A549 (cell line): ENCODE measurements around the gene MAGI1. TPM values are rescaled to one million over a fixed set of nuclear protein-coding genes. Genes with fewer than 3 reads are reported as not detected.

Source experiments
- ATAC-seq, 2 experiments: fragments of 200-7000 bp in 1 of 2; fragments of >200 bp in 1 of 2; cut with Nextera tagmentation in 1 of 2; cut with Tn5 transposase in 1 of 2; 3 replicates each; pipeline versions ENCODE4 v1.8.0 to v1.9.1; 2018 to 2020; ENCODE audit warnings: mild to moderate bottlenecking in 1 of 2, moderate library complexity in 1 of 2
- CTCF ChIA-PET: fragments of 300-600 bp; sonication (Branson Sonifier 250); formaldehyde crosslinking; extraction: SDS; loops from one replicate; lab custom pipeline; 2021; ENCODE audit warnings: antibody characterized with exemption, inconsistent platforms; lab: Yijun Ruan, JAX
- POLR2A ChIA-PET: fragments of 350-600 bp; formaldehyde crosslinking; extraction: SDS; loops from one replicate; lab custom pipeline; 2021; ENCODE audit warnings: antibody characterized with exemption, inconsistent platforms; lab: Yijun Ruan, JAX
- DNase-seq, 2 experiments: peaks; one replicate each; pipeline versions ENCODE4 v3.0.0 to v3.0.0-alpha.2; 2011 to 2016; ENCODE audit warnings: low read depth in 1 of 2, low spot score in 1 of 2
- FAIRE-seq: peaks from 2 replicates; lab custom pipeline; 2011; peaks lifted over from hg19 to GRCh38; lab: Jason Lieb, UNC
- H3K27ac ChIP-seq, 2 experiments: fragments of >200 bp; sonication (Bioruptor Twin); formaldehyde crosslinking; 3 replicates each; pipeline ENCODE4 v1.5.1; 2016 to 2017
- H3K4me1 ChIP-seq: fragments of >200 bp; sonication (Bioruptor Twin); formaldehyde crosslinking; 3 replicates; pipeline ENCODE4 v1.6.1; 2016
- H3K4me2 ChIP-seq: fragments of >200 bp; sonication (Bioruptor Twin); formaldehyde crosslinking; 3 replicates; pipeline ENCODE4 v1.6.1; 2016
- H3K4me3 ChIP-seq: fragments of >200 bp; sonication (Bioruptor Twin); formaldehyde crosslinking; 3 replicates; pipeline ENCODE4 v1.5.1; 2016
- H3K9me3 ChIP-seq: fragments of >200 bp; sonication (Bioruptor Twin); formaldehyde crosslinking; 3 replicates; pipeline ENCODE4 v1.6.1; 2016
- CBX2 ChIP-seq: fragments of 200-600 bp; sonication (generic); IDR thresholded peaks from 2 replicates; pipeline ENCODE4 v1.6.1; 2016; ENCODE audit warnings: low read depth, mild to moderate bottlenecking, borderline replicate concordance
- CEBPB ChIP-seq, 2 experiments: fragments of >200 bp in 1 of 2; sonication (Bioruptor Twin) in 1 of 2; formaldehyde crosslinking in 1 of 2; IDR thresholded peaks; 2 replicates each; pipeline ENCODE4 v1.6.1; 2012 to 2016
- EHMT2 ChIP-seq: fragments of 200-600 bp; sonication (generic); IDR thresholded peaks from 2 replicates; pipeline ENCODE4 v1.6.1; 2016; ENCODE audit warnings: antibody characterized with exemption, low read depth, mild to moderate bottlenecking, moderate library complexity
- ESRRA ChIP-seq: fragments of 150-350 bp; IDR thresholded peaks from 2 replicates; pipeline ENCODE4 v1.6.1; 2014; ENCODE audit warnings: mild to moderate bottlenecking, low read length, borderline replicate concordance
- FOSB ChIP-seq: fragments of 250-450 bp; sonication (Bioruptor Pico); IDR thresholded peaks from 2 replicates; pipeline ENCODE4 v1.5.0; 2020; ENCODE audit warnings: mild to moderate bottlenecking, moderate library complexity
- FOSL2 ChIP-seq, 2 experiments: fragments of 450-650 bp in 1 of 2; fragments of >200 bp in 1 of 2; sonication (Bioruptor Twin) in 1 of 2; formaldehyde crosslinking; IDR thresholded peaks; 2 replicates each; pipeline versions ENCODE4 v1.5.0 to v1.6.1; 2016 to 2020; ENCODE audit warnings: mild to moderate bottlenecking in 1 of 2, moderate library complexity in 1 of 2
- FOXS1 ChIP-seq: fragments of 250-450 bp; sonication (Bioruptor Pico); IDR thresholded peaks from 2 replicates; pipeline ENCODE4 v1.5.0; 2020; ENCODE audit warnings: mild to moderate bottlenecking, moderate library complexity
- HOXB5 ChIP-seq: fragments of 250-450 bp; sonication (Bioruptor Pico); IDR thresholded peaks from 2 replicates; pipeline ENCODE4 v1.5.0; 2020; ENCODE audit warnings: mild to moderate bottlenecking, moderate library complexity
- JUN ChIP-seq, 2 experiments: fragments of >200 bp; sonication (Bioruptor Twin); formaldehyde crosslinking; IDR thresholded peaks; 2 replicates in 1 of 2; 3 replicates in 1 of 2; pipeline ENCODE4 v1.6.1; 2016 to 2017
- JUNB ChIP-seq: fragments of >200 bp; sonication (Bioruptor Twin); formaldehyde crosslinking; IDR thresholded peaks from 2 replicates; pipeline ENCODE4 v1.6.1; 2016
- KDM1A ChIP-seq: fragments of 200-600 bp; sonication (generic); IDR thresholded peaks from 2 replicates; pipeline ENCODE4 v1.6.1; 2016; ENCODE audit warnings: low read depth, mild to moderate bottlenecking
- MAZ ChIP-seq: fragments of 150-350 bp; IDR thresholded peaks from 2 replicates; pipeline ENCODE4 v1.6.1; 2014; ENCODE audit warnings: antibody characterized with exemption, low read depth, low read length, borderline replicate concordance
- NR3C1 ChIP-seq: fragments of >200 bp; sonication (Bioruptor Twin); formaldehyde crosslinking; IDR thresholded peaks from 3 replicates; pipeline ENCODE4 v1.6.1; 2017
- PHF8 ChIP-seq: fragments of 200-600 bp; sonication (generic); IDR thresholded peaks from 2 replicates; pipeline ENCODE4 v1.6.1; 2016; ENCODE audit warnings: low read depth, mild to moderate bottlenecking, antibody characterized with exemption, moderate library complexity, borderline replicate concordance
- RAD21 ChIP-seq, 2 experiments: fragments of >200 bp in 1 of 2; sonication (Bioruptor Twin) in 1 of 2; formaldehyde crosslinking in 1 of 2; IDR thresholded peaks in 1 of 2; conservative IDR thresholded peaks in 1 of 2; 2 replicates in 1 of 2; 3 replicates in 1 of 2; pipeline ENCODE4 v1.6.1; 2012 to 2018; ENCODE audit warnings: inconsistent platforms in 1 of 2
- RFX5 ChIP-seq: fragments of 450-650 bp; IDR thresholded peaks from 2 replicates; pipeline ENCODE4 v1.7.1; 2014; ENCODE audit warnings: antibody characterized with exemption, mild to moderate bottlenecking, moderate library complexity
- SREBF2 ChIP-seq: fragments of 450-650 bp; IDR thresholded peaks from 2 replicates; pipeline ENCODE4 v1.6.1; 2014; ENCODE audit warnings: mild to moderate bottlenecking, moderate library complexity
- TFCP2L1 ChIP-seq: fragments of 250-450 bp; sonication (Bioruptor Pico); IDR thresholded peaks from 2 replicates; pipeline ENCODE4 v1.5.0; 2021; ENCODE audit warnings: mild to moderate bottlenecking
- TP53 ChIP-seq: fragments of 250-450 bp; sonication (Bioruptor Pico); IDR thresholded peaks from 2 replicates; pipeline ENCODE4 v1.5.0; 2021; ENCODE audit warnings: mild to moderate bottlenecking, moderate library complexity
- ZFP36 ChIP-seq: fragments of 450-650 bp; IDR thresholded peaks from 2 replicates; pipeline ENCODE4 v1.6.1; 2014; ENCODE audit warnings: borderline replicate concordance; ENCODE audit not compliant: partially characterized antibody
- ZSCAN20 ChIP-seq: fragments of 250-450 bp; sonication (Bioruptor Pico); IDR thresholded peaks from 2 replicates; pipeline ENCODE4 v1.8.0; 2022; ENCODE audit warnings: mild to moderate bottlenecking, moderate library complexity
- WGBS: methylation state at CpG from one replicate; pipeline ENCODE4 v1.1.6; 2017; ENCODE audit errors: missing lambda C conversion rate; 5-methylcytosine and 5-hydroxymethylcytosine counted together
- polyA plus RNA-seq, 4 experiments: library from polyadenylated mRNA; depleted of rRNA in 3 of 4; stranded (reverse); fragments of >200 nt; fragmentation: RNase III in 1 of 4; extraction: RNeasy Plus Mini Kit Qiagen cat#74134 plus additional on column Dnase treatment in 1 of 4; gene quantifications; 2 replicates in 3 of 4; 3 replicates in 1 of 4; pipeline ENCODE4 v1.2.3, GENCODE V29; 2011 to 2017
- TF ChIP-seq, protein P1 (sequence below): fragments of >200 bp; sonication (Bioruptor Twin); formaldehyde crosslinking; IDR thresholded peaks from 2 replicates; pipeline ENCODE4 v1.6.1; 2016
- TF ChIP-seq, protein P2 (sequence below): fragments of >200 bp; sonication (Bioruptor Twin); formaldehyde crosslinking; IDR thresholded peaks from 3 replicates; pipeline ENCODE4 v1.6.1; 2016
- TF ChIP-seq, protein P3 (sequence below): IDR thresholded peaks from 2 replicates; pipeline ENCODE4 v1.6.1; 2012
- TF ChIP-seq, protein P4 (sequence below): fragments of 250-450 bp; sonication (Bioruptor Pico); IDR thresholded peaks from 2 replicates; pipeline ENCODE4 v1.5.0; 2020; ENCODE audit warnings: low read depth, mild to moderate bottlenecking, moderate library complexity
- TF ChIP-seq, protein P5 (sequence below): IDR thresholded peaks from 2 replicates; pipeline ENCODE4 v1.6.1; 2012; ENCODE audit warnings: low read depth, borderline replicate concordance
- TF ChIP-seq, protein P6 (sequence below): fragments of 250-450 bp; sonication (Bioruptor Pico); IDR thresholded peaks from 2 replicates; pipeline ENCODE4 v1.5.0; 2021; ENCODE audit warnings: mild to moderate bottlenecking, moderate library complexity, borderline replicate concordance
- TF ChIP-seq, protein P7 (sequence below): fragments of 150-350 bp; IDR thresholded peaks from 2 replicates; pipeline ENCODE4 v1.6.1; 2014; ENCODE audit warnings: low read depth, mild to moderate bottlenecking, low read length

Gene MAGI1
- polyA plus RNA-seq, 2 of the 4 experiments (the other 2 are of a cell fraction): 4.7 to 6.6 TPM

DNA sequence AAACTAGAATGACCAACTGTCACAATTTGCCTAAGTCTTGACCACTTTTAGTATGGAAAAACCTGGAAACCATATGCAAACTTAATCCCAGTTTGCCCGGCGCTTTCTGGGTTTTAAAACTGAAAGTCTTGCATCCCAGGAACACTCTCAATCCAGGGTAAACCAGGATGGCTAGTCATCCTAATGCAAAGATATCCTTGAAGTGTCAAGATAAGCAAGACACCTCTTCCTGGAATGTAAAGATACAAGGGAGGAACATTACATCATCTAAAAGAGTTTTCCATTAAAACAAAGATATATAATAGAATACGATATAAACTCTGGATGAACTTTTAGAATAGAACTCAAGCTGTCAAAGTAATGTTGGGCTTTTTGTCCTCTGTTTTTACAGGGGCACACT is 188.5 kb downstream of the MAGI1 start:
- POLR2A ChIA-PET: no interaction called here
- 87% methylated on average over 3 of the region's 3 CpGs for WGBS
- CTCF ChIA-PET: no interaction called here
- no peaks in the 10 kb centered on the region for H3K9me3 ChIP-seq
- H3K4me1 ChIP-seq: peaks cover 6% of the 10 kb centered on the region; the same call in 1 of the 3 replicates
- no peak for FAIRE-seq
- H3K27ac ChIP-seq: no peak overlapping the region
- DNase-seq: no peak
- H3K4me2 ChIP-seq: no peak overlapping the region
- no peak overlapping the region for H3K4me3 ChIP-seq
- TF ChIP-seq ESRRA: no peak
- TF ChIP-seq CBX2: no peak
- TF ChIP-seq, protein P1, sequence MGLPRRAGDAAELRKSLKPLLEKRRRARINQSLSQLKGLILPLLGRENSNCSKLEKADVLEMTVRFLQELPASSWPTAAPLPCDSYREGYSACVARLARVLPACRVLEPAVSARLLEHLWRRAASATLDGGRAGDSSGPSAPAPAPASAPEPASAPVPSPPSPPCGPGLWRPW: no peak
- no peak for TF ChIP-seq KDM1A
- TF ChIP-seq FOSL2 (IDR thresholded peaks at IDR 0.05): no peak
- TF ChIP-seq FOSL2 (CRISPR knock-in tag; IDR thresholded peaks at IDR 0.05): no peak
- TF ChIP-seq, protein P2, sequence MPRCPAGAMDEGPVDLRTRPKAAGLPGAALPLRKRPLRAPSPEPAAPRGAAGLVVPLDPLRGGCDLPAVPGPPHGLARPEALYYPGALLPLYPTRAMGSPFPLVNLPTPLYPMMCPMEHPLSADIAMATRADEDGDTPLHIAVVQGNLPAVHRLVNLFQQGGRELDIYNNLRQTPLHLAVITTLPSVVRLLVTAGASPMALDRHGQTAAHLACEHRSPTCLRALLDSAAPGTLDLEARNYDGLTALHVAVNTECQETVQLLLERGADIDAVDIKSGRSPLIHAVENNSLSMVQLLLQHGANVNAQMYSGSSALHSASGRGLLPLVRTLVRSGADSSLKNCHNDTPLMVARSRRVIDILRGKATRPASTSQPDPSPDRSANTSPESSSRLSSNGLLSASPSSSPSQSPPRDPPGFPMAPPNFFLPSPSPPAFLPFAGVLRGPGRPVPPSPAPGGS: no peak
- TF ChIP-seq, protein P3, sequence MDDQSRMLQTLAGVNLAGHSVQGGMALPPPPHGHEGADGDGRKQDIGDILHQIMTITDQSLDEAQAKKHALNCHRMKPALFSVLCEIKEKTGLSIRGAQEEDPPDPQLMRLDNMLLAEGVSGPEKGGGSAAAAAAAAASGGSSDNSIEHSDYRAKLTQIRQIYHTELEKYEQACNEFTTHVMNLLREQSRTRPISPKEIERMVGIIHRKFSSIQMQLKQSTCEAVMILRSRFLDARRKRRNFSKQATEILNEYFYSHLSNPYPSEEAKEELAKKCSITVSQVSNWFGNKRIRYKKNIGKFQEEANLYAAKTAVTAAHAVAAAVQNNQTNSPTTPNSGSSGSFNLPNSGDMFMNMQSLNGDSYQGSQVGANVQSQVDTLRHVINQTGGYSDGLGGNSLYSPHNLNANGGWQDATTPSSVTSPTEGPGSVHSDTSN: no peak
- TF ChIP-seq ZSCAN20 (CRISPR knock-in tag): no peak
- no peak for TF ChIP-seq EHMT2
- TF ChIP-seq, protein P4, sequence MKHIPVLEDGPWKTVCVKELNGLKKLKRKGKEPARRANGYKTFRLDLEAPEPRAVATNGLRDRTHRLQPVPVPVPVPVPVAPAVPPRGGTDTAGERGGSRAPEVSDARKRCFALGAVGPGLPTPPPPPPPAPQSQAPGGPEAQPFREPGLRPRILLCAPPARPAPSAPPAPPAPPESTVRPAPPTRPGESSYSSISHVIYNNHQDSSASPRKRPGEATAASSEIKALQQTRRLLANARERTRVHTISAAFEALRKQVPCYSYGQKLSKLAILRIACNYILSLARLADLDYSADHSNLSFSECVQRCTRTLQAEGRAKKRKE (CRISPR knock-in tag): no peak
- TF ChIP-seq SREBF2: no peak
- TF ChIP-seq, all 56 proteins: peak for 0
- no peak for ATAC-seq

DNA sequence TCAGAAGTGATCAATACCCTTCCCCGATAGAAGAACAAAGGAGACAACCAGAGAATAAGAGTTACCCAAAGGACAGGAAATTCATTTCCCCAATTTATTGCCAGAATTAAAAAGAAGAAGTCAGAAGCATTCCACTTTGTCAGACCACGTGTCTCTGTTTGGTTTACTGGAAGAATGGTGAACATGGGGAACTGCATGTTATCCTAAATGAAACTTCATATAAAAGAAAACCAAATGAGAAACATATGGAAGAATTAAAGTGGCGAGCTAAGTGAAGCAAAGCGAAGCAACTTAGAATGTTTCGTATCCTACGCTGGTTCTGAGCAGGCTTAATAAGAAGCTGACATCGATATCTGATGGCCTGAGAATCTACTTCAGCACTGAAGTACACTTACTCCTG is 190.7 kb downstream of the MAGI1 start:
- CTCF ChIA-PET: no interaction called here
- FAIRE-seq: no peak
- POLR2A ChIA-PET: no interaction called here

More for the DNA sequence above, 190.7 kb downstream of the MAGI1 start:
- WGBS: 84% methylated on average over 7 of the region's 7 CpGs
- Histone ChIP-seq H3K4me2 (no peak overlapping the region), H3K4me3 (no peak overlapping the region), H3K9me3 (no peaks in the 10 kb centered on the region), H3K27ac (no peak overlapping the region), H3K4me1 (no peaks in the 10 kb centered on the region)
- no peak for TF ChIP-seq CEBPB (IDR thresholded peaks at IDR 0.05)
- TF ChIP-seq NR3C1: no peak
- TF ChIP-seq, protein P5, sequence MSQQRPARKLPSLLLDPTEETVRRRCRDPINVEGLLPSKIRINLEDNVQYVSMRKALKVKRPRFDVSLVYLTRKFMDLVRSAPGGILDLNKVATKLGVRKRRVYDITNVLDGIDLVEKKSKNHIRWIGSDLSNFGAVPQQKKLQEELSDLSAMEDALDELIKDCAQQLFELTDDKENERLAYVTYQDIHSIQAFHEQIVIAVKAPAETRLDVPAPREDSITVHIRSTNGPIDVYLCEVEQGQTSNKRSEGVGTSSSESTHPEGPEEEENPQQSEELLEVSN: no peak
- no peak for TF ChIP-seq MAZ
- no peak for TF ChIP-seq CBX2
- TF ChIP-seq HOXB5 (CRISPR knock-in tag): no peak
- no peak for TF ChIP-seq RFX5
- TF ChIP-seq, protein P6, sequence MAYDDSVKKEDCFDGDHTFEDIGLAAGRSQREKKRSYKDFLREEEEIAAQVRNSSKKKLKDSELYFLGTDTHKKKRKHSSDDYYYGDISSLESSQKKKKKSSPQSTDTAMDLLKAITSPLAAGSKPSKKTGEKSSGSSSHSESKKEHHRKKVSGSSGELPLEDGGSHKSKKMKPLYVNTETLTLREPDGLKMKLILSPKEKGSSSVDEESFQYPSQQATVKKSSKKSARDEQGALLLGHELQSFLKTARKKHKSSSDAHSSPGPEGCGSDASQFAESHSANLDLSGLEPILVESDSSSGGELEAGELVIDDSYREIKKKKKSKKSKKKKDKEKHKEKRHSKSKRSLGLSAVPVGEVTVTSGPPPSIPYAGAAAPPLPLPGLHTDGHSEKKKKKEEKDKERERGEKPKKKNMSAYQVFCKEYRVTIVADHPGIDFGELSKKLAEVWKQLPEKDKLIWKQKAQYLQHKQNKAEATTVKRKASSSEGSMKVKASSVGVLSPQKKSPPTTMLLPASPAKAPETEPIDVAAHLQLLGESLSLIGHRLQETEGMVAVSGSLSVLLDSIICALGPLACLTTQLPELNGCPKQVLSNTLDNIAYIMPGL (CRISPR knock-in tag): no peak
- no peak for TF ChIP-seq ZFP36
- TF ChIP-seq TP53 (CRISPR knock-in tag): no peak
- TF ChIP-seq JUN (IDR thresholded peaks at IDR 0.05): no peak
- no peak for TF ChIP-seq SREBF2
- no peak for TF ChIP-seq TFCP2L1 (CRISPR knock-in tag)
- TF ChIP-seq, protein P7, sequence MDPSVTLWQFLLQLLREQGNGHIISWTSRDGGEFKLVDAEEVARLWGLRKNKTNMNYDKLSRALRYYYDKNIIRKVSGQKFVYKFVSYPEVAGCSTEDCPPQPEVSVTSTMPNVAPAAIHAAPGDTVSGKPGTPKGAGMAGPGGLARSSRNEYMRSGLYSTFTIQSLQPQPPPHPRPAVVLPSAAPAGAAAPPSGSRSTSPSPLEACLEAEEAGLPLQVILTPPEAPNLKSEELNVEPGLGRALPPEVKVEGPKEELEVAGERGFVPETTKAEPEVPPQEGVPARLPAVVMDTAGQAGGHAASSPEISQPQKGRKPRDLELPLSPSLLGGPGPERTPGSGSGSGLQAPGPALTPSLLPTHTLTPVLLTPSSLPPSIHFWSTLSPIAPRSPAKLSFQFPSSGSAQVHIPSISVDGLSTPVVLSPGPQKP: no peak
- TF ChIP-seq, protein P2: no peak
- TF ChIP-seq RAD21 (conservative IDR thresholded peaks at IDR 0.05 in 1 of 2, IDR thresholded peaks at IDR 0.05 in 1 of 2): no peak
- no peak for TF ChIP-seq FOXS1 (CRISPR knock-in tag)
- no peak for TF ChIP-seq JUNB
- TF ChIP-seq PHF8: no peak
- TF ChIP-seq FOSB: no peak
- no peak for DNase-seq
- no peak for ATAC-seq
